Breast epithelium (tissue), 3 donors: ENCODE measurements around the gene MAP7D3.

ENCODE experiments used
- CTCF ChIP-seq, 3 donors: fragments of 450-650 bp; IDR thresholded peaks; one replicate each; pipeline ENCODE4 v1.5.1; 2016 to 2017; ENCODE audit warnings: antibody characterized with exemption in 3 of 3, mild to moderate bottlenecking in 3 of 3, moderate library complexity in 3 of 3
- POLR2A ChIP-seq: fragments of 450-650 bp; IDR thresholded peaks from one replicate; pipeline ENCODE4 v1.6.1; 2016; ENCODE audit warnings: antibody characterized with exemption, mild to moderate bottlenecking, moderate library complexity
- POLR2AphosphoS5 ChIP-seq, 3 donors: sonication (generic); formaldehyde crosslinking; IDR thresholded peaks; one replicate each; pipeline ENCODE4 v1.6.1; 2017; ENCODE audit warnings: antibody characterized with exemption in 3 of 3

- TF ChIP-seq POLR2A (no peak), POLR2AphosphoS5 (IDR thresholded peaks at IDR 0.05) (no peak), CTCF (IDR thresholded peaks at IDR 0.05) (no peak)
Measured at GRCh38 chrX:136258951-136259350, 7.8 kb upstream of the MAP7D3 start.
